Endothelial cell (in vitro differentiated cells): ENCODE results near the gene GNAI3. TPM values are rescaled to one million over a fixed set of nuclear protein-coding genes. Genes with fewer than 3 reads are reported as not detected.
"Not testable (repeated sequence)": the region's sequence is repeated elsewhere in the genome, so short reads cannot be mapped to it uniquely, and the experiment has no call there.

Experiments used
- DNase-seq: peaks from one replicate; pipeline ENCODE4 v3.0.0; 2021; ENCODE audit warnings: low spot score
- H3K27ac Mint-ChIP-seq: one replicate; pipeline ENCODE4 v1.8.0; 2021; ENCODE audit warnings: mixed read lengths, inconsistent platforms; ENCODE audit not compliant: unreplicated experiment
- H3K27me3 Mint-ChIP-seq: one replicate; pipeline ENCODE4 v1.8.0; 2021; ENCODE audit warnings: mild to moderate bottlenecking, moderate library complexity, mixed read lengths, inconsistent platforms; ENCODE audit not compliant: unreplicated experiment
- H3K36me3 Mint-ChIP-seq: one replicate; pipeline ENCODE4 v1.8.0; 2021; ENCODE audit warnings: mild to moderate bottlenecking, low read depth, mixed read lengths, inconsistent platforms; ENCODE audit not compliant: unreplicated experiment
- H3K4me1 Mint-ChIP-seq: one replicate; pipeline ENCODE4 v1.8.0; 2021; ENCODE audit warnings: mild to moderate bottlenecking, mixed read lengths, inconsistent platforms; ENCODE audit not compliant: unreplicated experiment
- H3K4me3 Mint-ChIP-seq: one replicate; pipeline ENCODE4 v1.8.0; 2021; ENCODE audit warnings: mild to moderate bottlenecking, mixed read lengths, inconsistent platforms; ENCODE audit not compliant: unreplicated experiment
- H3K9me3 Mint-ChIP-seq: one replicate; pipeline ENCODE4 v1.8.0; 2021; ENCODE audit warnings: mixed read lengths, inconsistent platforms; ENCODE audit not compliant: unreplicated experiment
- CTCF ChIP-seq: fragments of 200-600 bp; sonication (generic); IDR thresholded peaks from one replicate; pipeline ENCODE4 v1.5.0; 2021; ENCODE audit warnings: antibody characterized with exemption; ENCODE audit not compliant: unreplicated experiment
- total RNA-seq: library from RNA; stranded (reverse); fragmentation: NEBNext Ultra II Directional; extraction: Animal tissue kit (Norgen Biotek cat#: 25700); gene quantifications from one replicate; pipeline ENCODE4 v1.2.1, GENCODE V29; 2021; ENCODE audit not compliant: unreplicated experiment

Gene GNAI3
- total RNA-seq, 1 donor from 2014 or later: 17.7 TPM

GRCh38 chr1:109657970-109658369, 109.6 kb downstream of the GNAI3 start:
- no peak overlapping the region for H3K4me3 Mint-ChIP-seq
- TF ChIP-seq CTCF: no peak
- H3K27ac Mint-ChIP-seq: no peak overlapping the region
- peaks cover 8% of the 10 kb centered on the region for H3K27me3 Mint-ChIP-seq
- no peaks in the 10 kb centered on the region for H3K9me3 Mint-ChIP-seq
- DNase-seq: no peak
- peaks cover 5% of the 10 kb centered on the region for H3K36me3 Mint-ChIP-seq
- peaks cover 17% of the 10 kb centered on the region for H3K4me1 Mint-ChIP-seq

GRCh38 chr1:109658533-109659042, 110.2 kb downstream of the GNAI3 start:
- peak overlapping the region; percentile 5 for H3K4me3 Mint-ChIP-seq
- peaks cover 17% of the 10 kb centered on the region for H3K4me1 Mint-ChIP-seq
- TF ChIP-seq CTCF: no peak

GRCh38 chr1:109659145-109659544, 110.7 kb downstream of the GNAI3 start:
- peaks cover 5% of the 10 kb centered on the region for H3K36me3 Mint-ChIP-seq
- no peak overlapping the region for H3K27ac Mint-ChIP-seq
- peaks cover 8% of the 10 kb centered on the region for H3K27me3 Mint-ChIP-seq
- TF ChIP-seq CTCF: no peak
- H3K9me3 Mint-ChIP-seq: no peaks in the 10 kb centered on the region
- peak overlapping the region; percentile 5 for H3K4me3 Mint-ChIP-seq
- DNase-seq: no peak
- H3K4me1 Mint-ChIP-seq: peaks cover 17% of the 10 kb centered on the region

More at GRCh38 chr1:109658533-109659042, 110.2 kb downstream of the GNAI3 start:
- Mint-ChIP-seq H3K27ac (peak overlapping the region; percentile 18), H3K9me3 (no peaks in the 10 kb centered on the region), H3K36me3 (peaks cover 5% of the 10 kb centered on the region), H3K27me3 (peaks cover 8% of the 10 kb centered on the region)
- DNase-seq: no peak

GRCh38 chr1:109659997-109660690, 111.7 kb downstream of the GNAI3 start:
- H3K27me3 Mint-ChIP-seq: peaks cover 8% of the 10 kb centered on the region
- H3K4me3 Mint-ChIP-seq: no peak overlapping the region
- no peak for DNase-seq
- no peak overlapping the region for H3K27ac Mint-ChIP-seq
- H3K36me3 Mint-ChIP-seq: peaks cover 5% of the 10 kb centered on the region
- H3K4me1 Mint-ChIP-seq: peaks cover 13% of the 10 kb centered on the region
- no peaks in the 10 kb centered on the region for H3K9me3 Mint-ChIP-seq
- no peak for TF ChIP-seq CTCF

- not testable (repeated sequence) for H3K27ac Mint-ChIP-seq, H3K36me3 Mint-ChIP-seq, H3K9me3 Mint-ChIP-seq, H3K4me3 Mint-ChIP-seq, H3K27me3 Mint-ChIP-seq, DNase-seq
- H3K4me1 Mint-ChIP-seq: peaks cover 13% of the 10 kb centered on the region
Observed at GRCh38 chr1:109660691-109661026, 112.2 kb downstream of the GNAI3 start.
